Uterus (tissue), 4 donors: ENCODE results near the gene RRP1B. TPM values are rescaled to one million over a fixed set of nuclear protein-coding genes. Genes with fewer than 3 reads are reported as not detected.
"Not testable (repeated sequence)": the region's sequence is repeated elsewhere in the genome, so short reads cannot be mapped to it uniquely, and the experiment has no call there.

Source experiments
- DNase-seq, 2 donors: peaks; one replicate each; pipeline ENCODE4 v3.0.0-alpha.2; 2019 to 2020
- H3K27ac ChIP-seq, 2 donors: fragments of 200-600 bp; sonication (generic); 1 replicate in 1 of 2; 2 replicates in 1 of 2; pipeline ENCODE4 v1.5.1; 2016 to 2018
- H3K27me3 ChIP-seq, 2 donors: fragments of 200-600 bp; sonication (generic); one replicate each; pipeline ENCODE4 v1.5.1; 2018 to 2019; ENCODE audit warnings: control low read depth in 1 of 2
- H3K36me3 ChIP-seq, 2 donors: fragments of 200-600 bp; sonication (generic); one replicate each; pipeline ENCODE4 v1.5.1; 2019; ENCODE audit warnings: control low read depth in 1 of 2
- H3K4me1 ChIP-seq, 2 donors: fragments of 200-600 bp; sonication (generic); one replicate each; pipeline ENCODE4 v1.5.1; 2018 to 2019; ENCODE audit warnings: control low read depth in 1 of 2
- H3K4me3 ChIP-seq, 2 donors: fragments of 200-600 bp; sonication (generic); 1 replicate in 1 of 2; 2 replicates in 1 of 2; pipeline ENCODE4 v1.5.1; 2018 to 2019; ENCODE audit warnings: mild to moderate bottlenecking in 1 of 2
- H3K9me3 ChIP-seq, 2 donors: fragments of 200-600 bp; sonication (generic); one replicate each; pipeline ENCODE4 v1.5.1; 2019; ENCODE audit warnings: control low read depth in 1 of 2
- CTCF ChIP-seq, 4 experiments: fragments of 200-600 bp in 2 of 4; fragments of 450-650 bp in 2 of 4; sonication (generic) in 2 of 4; IDR thresholded peaks; one replicate each; pipeline ENCODE4 v1.5.1; 2016 to 2019; ENCODE audit warnings: antibody characterized with exemption in 4 of 4, mild to moderate bottlenecking in 2 of 4, moderate library complexity in 1 of 4
- POLR2A ChIP-seq, 2 donors: fragments of 450-650 bp; IDR thresholded peaks; one replicate each; pipeline ENCODE4 v1.6.1; 2016; ENCODE audit warnings: antibody characterized with exemption in 2 of 2, mild to moderate bottlenecking in 1 of 2, moderate library complexity in 1 of 2
- intact Hi-C: fragments of 100-400 bp; cut with DNase I; formaldehyde crosslinking; loops from one replicate; pipeline ENCODE4 v1.15.1; 2023; ENCODE audit warnings: low total_unique reads
- total RNA-seq, 4 donors: library from RNA; depleted of rRNA in 3 of 4; stranded (reverse); fragments of >200 nt in 3 of 4; gene quantifications; one replicate each; pipeline versions ENCODE4 v1.1.0 to v1.2.4, GENCODE V29; 2014 to 2023
- donor health status: DM: yes; HTN: yes; CAD: no.

The RRP1B gene
- total RNA-seq, 4 donors from 2014 or later: 9.7 to 28.1 (median 19.3) TPM

DNA sequence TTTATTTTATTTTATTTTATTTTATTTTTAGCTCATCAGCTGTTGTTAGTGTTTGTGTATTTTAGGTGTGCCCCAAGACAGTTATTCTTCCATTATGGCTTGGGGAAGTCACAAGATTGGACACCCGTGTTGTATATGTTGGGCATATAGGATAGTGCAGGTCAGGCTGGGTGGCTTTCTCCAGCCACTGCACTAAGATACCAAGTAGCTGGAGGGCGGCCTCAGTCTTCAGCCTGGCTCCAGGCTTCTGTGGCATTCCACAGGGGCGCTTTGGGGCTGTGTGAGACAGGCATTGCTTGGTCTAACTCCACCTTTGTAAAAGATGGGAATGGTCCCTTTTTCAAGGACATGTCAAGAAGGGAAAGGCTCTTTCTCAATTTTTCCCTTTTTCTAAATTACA, 16.5 kb downstream of the RRP1B start:
- H3K27me3 ChIP-seq: no peaks in the 10 kb centered on the region
- no peak overlapping the region for H3K27ac ChIP-seq
- H3K4me3 ChIP-seq: no peak overlapping the region
- intact Hi-C loops: no loop called here
- H3K9me3 ChIP-seq: no peaks in the 10 kb centered on the region
- no peak for DNase-seq
- H3K4me1 ChIP-seq: no peaks in the 10 kb centered on the region
- H3K36me3 ChIP-seq: no peaks in the 10 kb centered on the region
- TF ChIP-seq CTCF (IDR thresholded peaks at IDR 0.05) (no peak), POLR2A (IDR thresholded peaks at IDR 0.05) (no peak)

- Histone ChIP-seq H3K27me3 (no peaks in the 10 kb centered on the region), H3K9me3 (no peaks in the 10 kb centered on the region), H3K4me1 (no peaks in the 10 kb centered on the region), H3K4me3 (no peak overlapping the region), H3K36me3 (no peaks in the 10 kb centered on the region), H3K27ac (no peak overlapping the region)
- DNase-seq: no peak
- no peak for TF ChIP-seq CTCF (IDR thresholded peaks at IDR 0.05)
- no peak for TF ChIP-seq POLR2A (IDR thresholded peaks at IDR 0.05)
- intact Hi-C loops: no loop called here
Measured at GRCh38 chr21:43676391-43676790, 17.0 kb downstream of the RRP1B start.

GRCh38 chr21:43679951-43680350, 20.6 kb downstream of the RRP1B start:
- Histone ChIP-seq H3K27ac (no peak overlapping the region), H3K27me3 (no peaks in the 10 kb centered on the region), H3K36me3 (no peaks in the 10 kb centered on the region), H3K4me1 (no peaks in the 10 kb centered on the region), H3K9me3 (no peaks in the 10 kb centered on the region), H3K4me3 (no peak overlapping the region)
- DNase-seq: no peak
- TF ChIP-seq POLR2A (IDR thresholded peaks at IDR 0.05) (no peak), CTCF (IDR thresholded peaks at IDR 0.05) (no peak)
- intact Hi-C loops: no loop called here

GRCh38 chr21:43680421-43680820, 21.1 kb downstream of the RRP1B start:
- H3K9me3 ChIP-seq, H3K4me1 ChIP-seq, H3K27ac ChIP-seq, DNase-seq, H3K36me3 ChIP-seq, H3K27me3 ChIP-seq, H3K4me3 ChIP-seq, intact Hi-C loops: not testable (repeated sequence)

- Histone ChIP-seq H3K27me3 (no peaks in the 10 kb centered on the region), H3K9me3 (no peaks in the 10 kb centered on the region), H3K36me3 (no peaks in the 10 kb centered on the region), H3K4me1 (no peaks in the 10 kb centered on the region), H3K4me3 (no peak overlapping the region), H3K27ac (no peak overlapping the region)
- DNase-seq: no peak
- no peak for TF ChIP-seq CTCF (IDR thresholded peaks at IDR 0.05)
- TF ChIP-seq POLR2A (IDR thresholded peaks at IDR 0.05): no peak
- intact Hi-C loops: no loop called here
Measured at GRCh38 chr21:43681650-43682049, 22.3 kb downstream of the RRP1B start.

DNA sequence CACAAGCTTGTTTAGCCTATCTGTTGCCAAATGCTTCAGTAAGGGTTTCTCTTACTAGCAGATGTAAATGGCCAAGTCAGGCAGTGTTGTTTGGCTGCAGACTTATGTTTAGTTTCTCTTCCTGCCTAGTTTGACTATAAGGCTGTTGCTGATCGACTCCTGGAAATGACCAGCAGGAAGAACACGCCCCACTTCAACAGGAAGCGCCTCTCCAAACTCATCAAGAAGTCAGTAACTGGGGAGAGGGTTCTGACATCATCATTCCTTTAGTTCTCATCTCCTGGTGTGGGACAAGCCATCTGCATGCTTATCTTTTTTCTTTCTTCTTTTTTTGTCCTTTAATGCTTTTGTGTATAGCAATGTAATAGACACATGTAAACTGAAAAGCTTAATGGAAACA, 25.1 kb downstream of the RRP1B start:
- Histone ChIP-seq H3K9me3 (no peaks in the 10 kb centered on the region), H3K27me3 (no peaks in the 10 kb centered on the region), H3K4me1 (no peaks in the 10 kb centered on the region), H3K36me3 (no peaks in the 10 kb centered on the region), H3K27ac (no peak overlapping the region), H3K4me3 (no peak overlapping the region)
- no peak for TF ChIP-seq POLR2A (IDR thresholded peaks at IDR 0.05)
- no peak for TF ChIP-seq CTCF (IDR thresholded peaks at IDR 0.05)
- no peak for DNase-seq
- intact Hi-C loops: no loop called here
